Peyer's patch (tissue), 4 donors: ENCODE measurements around the gene RAD51B.

Source experiments
- CTCF ChIP-seq, 6 experiments: fragments of 450-650 bp in 4 of 6; fragments of 200-600 bp in 2 of 6; sonication (generic) in 1 of 6; IDR thresholded peaks; one replicate each; pipeline ENCODE4 v1.5.1; 2017 to 2019; ENCODE audit warnings: antibody characterized with exemption in 6 of 6, mild to moderate bottlenecking in 3 of 6, moderate library complexity in 1 of 6
- POLR2A ChIP-seq, 2 donors: fragments of 450-650 bp; IDR thresholded peaks; one replicate each; pipeline ENCODE4 v1.5.1; 2017; ENCODE audit warnings: antibody characterized with exemption in 2 of 2, mild to moderate bottlenecking in 2 of 2, moderate library complexity in 2 of 2

- TF ChIP-seq POLR2A (IDR thresholded peaks at IDR 0.05) (no peak), CTCF (IDR thresholded peaks at IDR 0.05) (no peak)
Observed at GRCh38 chr14:68246074-68246785, 426.7 kb downstream of the RAD51B start.
